COR-L47 (cell line): Measurements from ENCODE around the gene PSMA6.
A peak's percentile ranks its signal among the peaks of the same experiment; 100 is the strongest.
"Not testable (repeated sequence)": the region's sequence is repeated elsewhere in the genome, so short reads cannot be mapped to it uniquely, and the experiment has no call there.

Source experiments
- DNase-seq: peaks from one replicate; lab custom pipeline; 2025; lab: John Stamatoyannopoulos, UW

PSMA6 gene

GRCh38 chr14:35326375-35326774, 34.2 kb downstream of the PSMA6 start:
- no peak for DNase-seq

- no peak for DNase-seq
These were observed 39.7 kb downstream of the PSMA6 start for GRCh38 chr14:35331605-35332516.

- DNase-seq: peak; percentile 34
These were observed 40.5 kb downstream of the PSMA6 start for GRCh38 chr14:35332517-35333263.

- DNase-seq: no peak
These were observed 41.1 kb downstream of the PSMA6 start for GRCh38 chr14:35333264-35333730.

- no peak for DNase-seq
These were observed 41.9 kb downstream of the PSMA6 start for GRCh38 chr14:35333797-35334743.

- DNase-seq: no peak
These were observed 43.4 kb downstream of the PSMA6 start for GRCh38 chr14:35335388-35336092.

- not testable (repeated sequence) for DNase-seq
These were observed 44.0 kb downstream of the PSMA6 start for GRCh38 chr14:35336171-35336493.

GRCh38 chr14:35336494-35337268, 44.5 kb downstream of the PSMA6 start:
- DNase-seq: no peak

GRCh38 chr14:35337269-35338255, 45.4 kb downstream of the PSMA6 start:
- no peak for DNase-seq

GRCh38 chr14:35338731-35339405, 46.7 kb downstream of the PSMA6 start:
- DNase-seq: no peak

GRCh38 chr14:35339761-35340406, 47.7 kb downstream of the PSMA6 start:
- no peak for DNase-seq

- no peak for DNase-seq
These were observed 48.7 kb downstream of the PSMA6 start for GRCh38 chr14:35340616-35341453.

- DNase-seq: no peak
These were observed 49.2 kb downstream of the PSMA6 start for GRCh38 chr14:35341454-35341750.

- DNase-seq: peak; percentile 96
These were observed 49.7 kb downstream of the PSMA6 start for GRCh38 chr14:35341751-35342488.

GRCh38 chr14:35342489-35343010, 50.4 kb downstream of the PSMA6 start:
- DNase-seq: no peak

GRCh38 chr14:35343702-35344101, 51.5 kb downstream of the PSMA6 start:
- DNase-seq: no peak
